ENCODE measurements around the gene CD247. TPM values are rescaled to one million over a fixed set of nuclear protein-coding genes. Genes with fewer than 3 reads are reported as not detected.

Gene CD247
- total and polyA plus RNA-seq, 3 donors from 2014 or later = 0.47 to 2.5 (median 1.1) TPM

- H3K4me1 ChIP-seq = no peaks in the 10 kb centered on the region
- H3K27ac ChIP-seq = no peak overlapping the region
- intact Hi-C loops (cut with DNase I; ENCODE audit: low total_unique reads) = no loop called here
- no peaks in the 10 kb centered on the region for H3K9me3 ChIP-seq
- no peaks in the 10 kb centered on the region for H3K36me3 ChIP-seq (ENCODE audit: low read depth, missing control alignments)
- no peaks in the 10 kb centered on the region for H3K27me3 ChIP-seq
- peak overlapping the region; percentile 17 to 37 for H3K4me3 ChIP-seq
- WGBS, 2 donors = 2 to 3% methylated on average over 19 to 49 of the region's 49 CpGs
- no peak for TF ChIP-seq POLR2A (IDR thresholded peaks at IDR 0.05)
- DNase-seq = peak; percentile 70
Observed at GRCh38 chr1:167439301-167439988, 78.9 kb downstream of the CD247 start.

- intact Hi-C loops (cut with DNase I; ENCODE audit: low total_unique reads) = no loop called here
- H3K27ac ChIP-seq = no peak overlapping the region
- peak overlapping the region; percentile 17 to 37 for H3K4me3 ChIP-seq
- no peaks in the 10 kb centered on the region for H3K4me1 ChIP-seq
- WGBS, 2 donors = 69 to 80% methylated on average over 17 of the region's 17 CpGs
- TF ChIP-seq POLR2A (IDR thresholded peaks at IDR 0.05) (no peak), CTCF (IDR thresholded peaks at IDR 0.05) (no peak)
- DNase-seq = no peak
- H3K9me3 ChIP-seq = no peaks in the 10 kb centered on the region
- H3K36me3 ChIP-seq (ENCODE audit: low read depth, missing control alignments) = no peaks in the 10 kb centered on the region
- H3K27me3 ChIP-seq = no peaks in the 10 kb centered on the region
Observed at GRCh38 chr1:167438171-167439138, 79.9 kb downstream of the CD247 start.

GRCh38 chr1:167435484-167435883 is 82.8 kb downstream of the CD247 start:
- intact Hi-C loops (cut with DNase I; ENCODE audit: low total_unique reads) = no loop called here
- H3K4me3 ChIP-seq = no peak overlapping the region
- TF ChIP-seq CTCF (IDR thresholded peaks at IDR 0.05) (no peak), POLR2A (IDR thresholded peaks at IDR 0.05) (no peak)
- WGBS, 2 donors = 97 to 100% methylated on average over 4 of the region's 4 CpGs
- H3K36me3 ChIP-seq (ENCODE audit: low read depth, missing control alignments) = no peaks in the 10 kb centered on the region
- H3K9me3 ChIP-seq = no peaks in the 10 kb centered on the region
- H3K27me3 ChIP-seq = no peaks in the 10 kb centered on the region
- H3K4me1 ChIP-seq = peaks cover 5% of the 10 kb centered on the region
- no peak for DNase-seq
- no peak overlapping the region for H3K27ac ChIP-seq

GRCh38 chr1:167434306-167434705 is 84.0 kb downstream of the CD247 start:
- no peak overlapping the region for H3K27ac ChIP-seq
- TF ChIP-seq CTCF (IDR thresholded peaks at IDR 0.05) = no peak
- TF ChIP-seq POLR2A (IDR thresholded peaks at IDR 0.05) = no peak
- no peaks in the 10 kb centered on the region for H3K27me3 ChIP-seq
- no peak for DNase-seq
- intact Hi-C loops (cut with DNase I; ENCODE audit: low total_unique reads) = no loop called here
- H3K4me1 ChIP-seq = peaks cover 7% of the 10 kb centered on the region
- H3K9me3 ChIP-seq = no peaks in the 10 kb centered on the region
- no peak overlapping the region for H3K4me3 ChIP-seq
- H3K36me3 ChIP-seq (ENCODE audit: low read depth, missing control alignments) = no peaks in the 10 kb centered on the region
- 78 to 91% methylated on average over 4 to 6 of the region's 6 CpGs for WGBS, 2 donors

GRCh38 chr1:167433884-167434283 is 84.4 kb downstream of the CD247 start:
- WGBS, 2 donors = 86 to 98% methylated on average over 6 of the region's 6 CpGs
- Histone ChIP-seq H3K4me1 (peaks cover 7% of the 10 kb centered on the region), H3K9me3 (no peaks in the 10 kb centered on the region), H3K27me3 (no peaks in the 10 kb centered on the region), H3K36me3 (ENCODE audit: low read depth, missing control alignments) (no peaks in the 10 kb centered on the region), H3K4me3 (no peak overlapping the region), H3K27ac (no peak overlapping the region)
- no peak for DNase-seq
- TF ChIP-seq CTCF (IDR thresholded peaks at IDR 0.05) (no peak), POLR2A (IDR thresholded peaks at IDR 0.05) (no peak)
- intact Hi-C loops (cut with DNase I; ENCODE audit: low total_unique reads) = no loop called here

Data from testis (tissue), 3 donors.